Measurements from ENCODE around the gene RPS6KL1.

RPS6KL1 gene

GRCh38 chr14:74867673-74868072, 55.4 kb downstream of the RPS6KL1 start:
- Histone ChIP-seq H3K36me3 (no peaks in the 10 kb centered on the region), H3K9me3 (ENCODE audit: severe bottlenecking) (no peaks in the 10 kb centered on the region), H3K27me3 (ENCODE audit: insufficient read depth, low read depth, severe bottlenecking) (no peaks in the 10 kb centered on the region), H3K4me3 (ENCODE audit: low read depth, low read length) (no peak overlapping the region), H3K27ac (no peak overlapping the region)
- no peak for TF ChIP-seq CTCF (IDR thresholded peaks at IDR 0.05; ENCODE audit: low read depth, low read length)
- no peak for DNase-seq

GRCh38 chr14:74866708-74867389, 56.2 kb downstream of the RPS6KL1 start:
- no peak for DNase-seq
- Histone ChIP-seq H3K36me3 (no peaks in the 10 kb centered on the region), H3K4me3 (ENCODE audit: low read depth, low read length) (no peak overlapping the region), H3K9me3 (ENCODE audit: severe bottlenecking) (no peaks in the 10 kb centered on the region), H3K27ac (no peak overlapping the region), H3K27me3 (ENCODE audit: insufficient read depth, low read depth, severe bottlenecking) (no peaks in the 10 kb centered on the region)
- TF ChIP-seq CTCF (IDR thresholded peaks at IDR 0.05; ENCODE audit: low read depth, low read length), result no peak

GRCh38 chr14:74865156-74865555, 57.9 kb downstream of the RPS6KL1 start:
- no peak overlapping the region for H3K4me3 ChIP-seq (ENCODE audit: low read depth, low read length)
- no peak overlapping the region for H3K27ac ChIP-seq
- no peaks in the 10 kb centered on the region for H3K9me3 ChIP-seq (ENCODE audit: severe bottlenecking)
- TF ChIP-seq CTCF (IDR thresholded peaks at IDR 0.05; ENCODE audit: low read depth, low read length), result no peak
- no peaks in the 10 kb centered on the region for H3K27me3 ChIP-seq (ENCODE audit: insufficient read depth, low read depth, severe bottlenecking)
- DNase-seq, result no peak
- no peaks in the 10 kb centered on the region for H3K36me3 ChIP-seq

- Histone ChIP-seq H3K27ac (no peak overlapping the region), H3K36me3 (no peaks in the 10 kb centered on the region), H3K27me3 (ENCODE audit: insufficient read depth, low read depth, severe bottlenecking) (no peaks in the 10 kb centered on the region), H3K4me3 (ENCODE audit: low read depth, low read length) (no peak overlapping the region), H3K9me3 (ENCODE audit: severe bottlenecking) (no peaks in the 10 kb centered on the region)
- DNase-seq, result no peak
- no peak for TF ChIP-seq CTCF (IDR thresholded peaks at IDR 0.05; ENCODE audit: low read depth, low read length)
Observed at GRCh38 chr14:74864198-74864597, 58.9 kb downstream of the RPS6KL1 start.

GRCh38 chr14:74863274-74863673, 59.8 kb downstream of the RPS6KL1 start:
- no peak for TF ChIP-seq CTCF (IDR thresholded peaks at IDR 0.05; ENCODE audit: low read depth, low read length)
- no peaks in the 10 kb centered on the region for H3K27me3 ChIP-seq (ENCODE audit: insufficient read depth, low read depth, severe bottlenecking)
- no peak overlapping the region for H3K27ac ChIP-seq
- no peak overlapping the region for H3K4me3 ChIP-seq (ENCODE audit: low read depth, low read length)
- no peaks in the 10 kb centered on the region for H3K36me3 ChIP-seq
- no peak for DNase-seq
- no peaks in the 10 kb centered on the region for H3K9me3 ChIP-seq (ENCODE audit: severe bottlenecking)

GRCh38 chr14:74861734-74862090, 61.3 kb downstream of the RPS6KL1 start:
- H3K9me3 ChIP-seq (ENCODE audit: severe bottlenecking), result no peaks in the 10 kb centered on the region
- no peak overlapping the region for H3K27ac ChIP-seq
- no peak for TF ChIP-seq CTCF (IDR thresholded peaks at IDR 0.05; ENCODE audit: low read depth, low read length)
- no peaks in the 10 kb centered on the region for H3K27me3 ChIP-seq (ENCODE audit: insufficient read depth, low read depth, severe bottlenecking)
- DNase-seq, result no peak
- H3K36me3 ChIP-seq, result no peaks in the 10 kb centered on the region
- H3K4me3 ChIP-seq (ENCODE audit: low read depth, low read length), result no peak overlapping the region
